Effector CD4-positive, alpha-beta T cell (primary cell): ENCODE results near the gene TNFRSF25.
"Not testable (repeated sequence)": the region's sequence is repeated elsewhere in the genome, so short reads cannot be mapped to it uniquely, and the experiment has no call there.

Experiments
- DNase-seq: peaks from one replicate; pipeline ENCODE4 v3.0.0-alpha.2; 2020

The TNFRSF25 gene

DNA sequence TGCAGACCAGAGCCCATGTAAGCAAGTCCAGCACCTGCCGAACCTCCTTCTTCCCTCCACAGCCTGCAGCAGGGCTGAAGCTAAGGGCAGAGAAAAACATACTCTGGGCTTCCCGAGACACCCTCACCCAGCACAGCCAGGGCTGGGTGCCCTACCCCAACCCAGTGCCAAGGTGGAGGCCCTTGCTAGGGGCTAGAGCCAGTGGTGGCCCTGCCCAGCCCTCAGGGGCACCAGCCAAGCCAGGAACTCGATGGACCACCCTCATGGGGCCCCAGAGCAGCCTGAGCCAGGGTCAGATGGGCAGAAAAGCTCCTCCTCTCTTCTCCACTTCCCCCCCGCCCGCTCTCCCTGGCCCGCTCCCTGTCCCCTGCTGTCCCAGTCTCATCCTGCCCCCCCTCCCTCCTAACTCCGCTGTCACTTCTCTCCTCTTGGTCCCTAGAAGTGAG, 15.9 kb downstream of the TNFRSF25 start:
- no peak for DNase-seq

DNA sequence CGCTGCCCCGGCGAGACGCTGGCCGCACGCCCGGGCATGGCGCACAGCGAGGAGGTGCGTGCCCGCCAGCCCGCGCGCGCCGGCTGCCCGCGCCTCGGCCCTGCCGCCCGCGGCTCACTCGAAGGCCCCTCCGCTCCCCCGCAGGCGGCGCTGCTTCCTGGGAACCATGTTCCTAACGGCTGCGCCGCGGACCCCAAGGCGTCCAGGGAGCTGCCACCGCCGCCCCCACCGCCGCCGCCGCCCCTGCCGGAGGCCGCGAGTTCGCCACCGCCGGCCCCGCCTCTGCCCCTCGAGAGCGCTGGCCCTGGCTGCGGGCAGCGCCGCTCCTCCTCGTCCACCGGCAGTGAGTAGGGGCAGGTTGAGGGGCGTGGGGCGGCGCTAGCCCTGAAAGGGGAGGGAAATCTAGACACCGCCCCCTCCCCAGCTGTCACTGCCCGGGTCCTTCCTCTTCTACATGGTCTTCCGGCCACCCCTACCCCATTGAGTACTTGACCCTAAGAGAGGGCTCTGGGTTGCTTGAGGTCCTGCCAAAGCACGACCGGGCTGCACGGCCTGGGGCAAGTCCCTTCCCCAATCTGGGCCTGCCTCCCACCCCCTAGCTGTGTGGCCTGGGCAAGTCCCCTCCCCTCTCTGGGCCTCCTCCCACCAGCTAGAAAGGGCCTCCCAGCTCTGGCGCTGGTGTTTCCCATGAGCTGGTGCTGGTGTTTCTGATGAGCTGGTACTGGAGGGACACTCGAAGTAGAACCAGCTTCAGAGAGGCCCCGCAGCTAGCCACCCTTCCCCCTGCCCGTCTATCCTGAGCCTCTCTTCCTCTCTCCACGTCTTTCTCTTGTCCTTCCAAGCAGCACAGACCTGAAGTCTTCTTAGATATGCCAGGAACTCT, 17.0 kb downstream of the TNFRSF25 start:
- no peak for DNase-seq

DNA sequence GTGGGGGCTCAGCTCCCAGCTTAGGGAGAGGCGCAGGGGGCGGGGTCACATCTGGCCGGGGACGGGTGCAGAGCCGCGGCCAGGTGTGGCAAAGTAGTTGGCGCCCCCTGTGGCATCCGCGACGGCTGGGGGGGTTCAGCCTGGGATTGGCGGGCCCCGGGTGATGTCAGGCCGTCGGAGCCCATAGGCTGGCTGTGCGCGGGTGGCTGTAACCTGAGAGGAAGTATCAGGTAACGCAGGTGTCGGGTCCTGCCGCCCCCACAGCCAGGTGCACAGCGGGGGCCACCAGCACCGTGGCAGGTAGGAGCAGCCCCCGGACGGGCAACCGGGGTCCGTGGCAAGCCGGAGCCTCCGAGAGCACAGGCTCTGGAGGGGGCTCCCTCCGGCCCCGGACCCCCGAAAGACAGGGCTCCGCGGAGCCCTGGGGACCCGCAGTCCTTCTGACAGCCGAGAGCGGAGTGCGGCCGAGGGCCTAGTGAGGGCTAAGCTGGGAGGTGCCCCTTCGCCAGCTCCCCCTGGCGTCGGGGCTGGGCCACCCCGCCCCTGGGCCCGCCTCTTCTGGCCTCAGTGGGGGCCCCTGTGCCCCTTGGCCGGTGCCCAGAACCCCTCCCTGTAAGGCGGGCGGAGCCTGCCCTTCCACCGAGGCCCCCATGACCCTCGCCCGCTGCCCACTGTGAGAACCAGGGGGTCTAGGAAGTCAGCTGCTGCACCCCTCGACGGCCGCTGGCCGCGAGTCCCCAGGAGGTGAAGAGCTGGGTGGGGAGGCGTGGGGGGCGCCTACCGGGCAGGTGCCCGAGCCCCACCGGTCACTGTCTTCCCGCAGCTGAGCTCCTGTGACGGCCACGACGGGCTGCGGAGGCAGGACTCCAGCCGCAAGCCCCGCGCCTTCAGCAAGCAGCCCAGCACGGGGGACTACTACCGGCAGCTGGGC, 17.9 kb downstream of the TNFRSF25 start:
- DNase-seq = peak; percentile 54

DNA sequence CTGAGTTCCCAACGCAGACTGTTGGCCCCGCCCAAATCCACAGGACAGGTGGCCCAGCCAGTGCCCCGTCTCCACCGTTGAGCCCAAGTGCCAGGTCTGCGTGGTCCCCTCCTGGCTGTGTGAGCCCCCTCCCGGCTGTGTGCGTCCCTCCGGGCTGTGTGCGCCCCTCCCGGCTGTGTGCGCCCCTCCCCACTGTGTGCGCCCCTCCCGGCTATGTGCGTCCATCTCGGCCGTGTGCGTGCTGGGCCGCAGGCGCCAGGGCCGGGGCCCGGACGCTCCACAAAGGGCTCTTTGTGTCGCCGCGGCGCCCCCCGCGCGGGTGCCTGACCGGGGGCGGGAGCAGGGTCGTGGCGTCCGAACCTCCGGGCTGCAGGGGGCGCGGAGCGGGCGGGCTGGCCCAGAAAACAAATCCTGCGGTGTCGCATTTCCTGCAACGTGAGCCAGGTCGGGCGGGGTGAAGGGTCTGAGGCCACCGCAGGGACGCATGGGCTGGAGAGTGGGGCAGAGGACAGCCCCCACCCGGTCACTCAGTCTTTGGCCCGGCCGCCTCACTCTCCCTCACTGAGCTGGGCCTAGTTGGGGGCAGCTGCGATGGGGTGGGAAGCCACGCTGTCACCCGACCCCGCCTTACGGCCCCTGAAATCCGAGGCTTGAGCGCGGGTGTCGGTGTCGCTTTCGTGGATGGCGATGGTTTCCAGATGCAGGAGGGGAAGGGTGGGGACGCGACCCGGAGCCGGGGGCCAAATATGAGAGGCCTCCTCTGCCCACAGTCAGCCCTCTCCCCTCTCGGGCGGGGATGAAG, 18.8 kb downstream of the TNFRSF25 start:
- no peak for DNase-seq

DNA sequence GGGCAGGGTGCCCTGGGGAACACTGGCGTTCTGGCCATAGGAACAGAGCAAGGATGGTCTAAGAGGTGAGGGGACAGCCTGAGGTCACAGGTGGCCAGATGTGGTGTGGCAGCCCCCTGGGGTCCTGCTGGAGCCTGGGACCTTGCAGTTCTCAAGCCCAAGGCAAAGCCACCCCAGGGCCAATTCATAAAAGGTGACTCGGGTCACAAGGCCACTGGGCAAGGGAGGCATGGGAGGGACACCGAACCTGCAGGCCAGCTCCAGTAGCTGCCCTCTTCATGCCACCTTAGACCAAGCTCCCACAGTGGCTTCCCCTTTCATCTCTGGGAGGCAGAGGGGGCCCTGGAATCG, 19.3 kb downstream of the TNFRSF25 start:
- DNase-seq = no peak

DNA sequence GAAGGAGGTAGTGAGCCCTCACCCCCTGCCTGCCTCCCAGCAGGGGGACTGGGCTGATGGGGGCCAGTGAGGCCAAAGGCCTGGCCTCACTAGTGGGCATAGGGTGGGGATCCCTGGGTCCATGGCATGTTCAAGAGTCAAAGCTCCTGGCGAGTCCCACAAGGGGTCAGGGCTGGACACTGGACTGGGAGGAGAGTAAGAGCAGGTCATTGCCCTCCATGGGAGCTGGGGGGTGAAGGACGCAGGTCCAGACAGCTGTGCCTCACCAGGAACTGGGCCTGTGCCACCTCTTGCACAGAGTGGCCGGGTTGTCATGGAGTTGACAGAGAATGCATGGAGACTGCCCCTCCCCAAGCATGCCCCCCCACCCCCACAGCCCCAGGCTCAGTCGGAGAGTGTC, 20.0 kb downstream of the TNFRSF25 start:
- DNase-seq = not testable (repeated sequence)

DNA sequence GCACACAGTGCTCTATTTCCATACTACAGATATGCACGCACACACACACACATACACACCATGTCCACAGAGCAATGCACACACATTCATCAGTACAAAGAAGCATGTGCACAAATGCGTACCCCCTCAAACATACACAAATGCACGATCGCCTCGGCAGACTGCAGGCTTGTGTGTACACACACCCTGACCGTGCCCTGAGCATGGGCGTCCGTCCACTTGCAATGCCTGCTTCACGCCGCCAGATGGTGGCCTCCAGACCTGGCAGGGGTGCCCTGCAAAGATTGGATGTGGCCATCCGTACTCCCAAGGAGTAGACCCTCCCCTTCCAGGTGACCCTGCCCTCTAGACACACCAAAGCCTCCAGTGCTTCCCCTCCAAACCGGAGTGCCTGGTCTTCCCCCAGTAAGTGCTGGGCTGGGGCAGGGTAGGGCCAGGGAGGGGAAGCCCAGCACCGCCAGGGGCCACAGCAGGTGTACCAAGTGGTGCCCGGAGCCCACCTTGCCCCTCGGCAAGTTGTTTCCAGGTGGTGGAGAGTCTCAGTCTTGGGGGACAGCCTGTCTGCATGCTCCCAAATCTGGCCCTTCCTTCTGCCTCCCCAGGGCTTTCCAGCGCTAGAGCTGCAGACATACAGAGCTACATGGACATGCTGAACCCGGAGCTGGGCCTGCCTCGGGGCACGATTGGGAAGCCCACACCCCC, 20.8 kb downstream of the TNFRSF25 start:
- no peak for DNase-seq

DNA sequence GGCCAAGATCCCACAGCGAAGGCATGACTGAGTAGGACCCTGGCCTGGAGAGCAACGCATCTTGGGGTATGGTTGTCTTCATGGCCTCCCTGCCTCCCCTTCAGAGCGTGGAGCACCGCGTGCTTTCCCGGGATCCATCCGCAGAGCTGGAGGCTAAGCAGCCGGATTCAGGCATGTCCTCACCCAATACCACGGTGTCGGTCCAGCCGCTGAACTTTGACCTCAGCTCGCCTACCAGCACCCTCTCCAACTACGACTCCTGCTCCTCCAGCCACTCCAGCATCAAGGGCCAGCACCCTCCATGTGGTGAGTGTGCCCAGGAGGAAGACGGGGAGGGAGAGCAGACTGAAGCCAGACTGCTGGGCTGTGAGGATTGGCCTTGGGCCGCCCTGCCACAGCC, 21.6 kb downstream of the TNFRSF25 start:
- no peak for DNase-seq

DNA sequence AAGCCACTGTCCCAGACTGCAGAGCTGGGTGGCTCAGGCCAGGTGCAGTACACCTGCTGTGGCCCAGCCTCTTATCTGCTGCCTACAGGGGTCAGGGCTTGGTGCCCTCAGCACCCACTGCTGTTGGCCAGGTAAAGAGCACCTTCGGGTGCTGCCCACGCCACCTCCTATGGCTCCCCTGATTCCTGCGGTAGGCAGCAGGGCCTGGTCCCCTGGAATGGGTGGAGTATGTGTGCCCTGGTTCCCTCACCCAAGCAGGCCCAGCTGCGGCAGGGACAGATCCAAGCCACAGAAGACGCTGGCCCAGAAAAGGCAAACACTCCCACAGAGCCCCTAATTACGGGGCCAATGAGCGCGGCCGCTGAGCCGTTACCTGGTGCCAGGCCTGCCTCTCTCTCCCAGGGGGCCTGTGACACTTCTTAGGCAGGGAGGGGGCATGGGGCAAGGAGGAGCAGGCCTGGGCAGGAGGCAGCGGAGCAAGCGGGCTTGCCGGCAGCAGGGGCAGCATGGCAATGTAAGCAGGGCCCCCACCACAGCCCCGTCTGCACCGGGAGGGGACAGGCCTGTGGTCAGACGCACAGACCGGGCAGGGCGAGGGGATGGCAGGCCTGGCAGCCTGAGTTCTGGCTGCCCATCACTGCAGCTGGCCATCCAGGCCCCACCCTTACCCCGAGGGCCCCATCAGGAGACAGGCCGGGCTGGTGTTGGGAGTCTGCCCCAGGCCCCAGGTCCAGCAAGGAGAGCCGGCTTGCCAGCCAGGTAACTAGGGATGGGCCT, 22.4 kb downstream of the TNFRSF25 start:
- DNase-seq = no peak

DNA sequence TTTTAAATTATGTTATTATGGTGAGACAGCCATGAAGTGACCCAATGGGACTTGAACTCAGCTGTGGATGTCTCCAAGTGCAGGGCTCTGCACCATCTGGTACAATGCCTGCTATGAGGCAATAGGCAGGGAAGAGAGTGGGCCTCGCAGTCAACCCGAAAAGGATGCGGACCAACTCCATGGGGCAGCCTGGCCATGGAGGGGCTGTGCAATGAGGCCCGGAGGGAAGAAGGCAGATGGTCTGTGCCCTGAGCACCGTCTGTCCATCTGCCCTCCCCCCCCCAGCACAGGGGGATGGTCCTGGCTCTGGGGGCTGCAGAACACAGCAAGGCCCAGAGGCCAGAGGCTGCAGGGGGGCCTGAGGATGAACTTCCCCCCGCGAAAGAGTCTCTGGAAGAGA, 24.4 kb downstream of the TNFRSF25 start:
- no peak for DNase-seq

DNA sequence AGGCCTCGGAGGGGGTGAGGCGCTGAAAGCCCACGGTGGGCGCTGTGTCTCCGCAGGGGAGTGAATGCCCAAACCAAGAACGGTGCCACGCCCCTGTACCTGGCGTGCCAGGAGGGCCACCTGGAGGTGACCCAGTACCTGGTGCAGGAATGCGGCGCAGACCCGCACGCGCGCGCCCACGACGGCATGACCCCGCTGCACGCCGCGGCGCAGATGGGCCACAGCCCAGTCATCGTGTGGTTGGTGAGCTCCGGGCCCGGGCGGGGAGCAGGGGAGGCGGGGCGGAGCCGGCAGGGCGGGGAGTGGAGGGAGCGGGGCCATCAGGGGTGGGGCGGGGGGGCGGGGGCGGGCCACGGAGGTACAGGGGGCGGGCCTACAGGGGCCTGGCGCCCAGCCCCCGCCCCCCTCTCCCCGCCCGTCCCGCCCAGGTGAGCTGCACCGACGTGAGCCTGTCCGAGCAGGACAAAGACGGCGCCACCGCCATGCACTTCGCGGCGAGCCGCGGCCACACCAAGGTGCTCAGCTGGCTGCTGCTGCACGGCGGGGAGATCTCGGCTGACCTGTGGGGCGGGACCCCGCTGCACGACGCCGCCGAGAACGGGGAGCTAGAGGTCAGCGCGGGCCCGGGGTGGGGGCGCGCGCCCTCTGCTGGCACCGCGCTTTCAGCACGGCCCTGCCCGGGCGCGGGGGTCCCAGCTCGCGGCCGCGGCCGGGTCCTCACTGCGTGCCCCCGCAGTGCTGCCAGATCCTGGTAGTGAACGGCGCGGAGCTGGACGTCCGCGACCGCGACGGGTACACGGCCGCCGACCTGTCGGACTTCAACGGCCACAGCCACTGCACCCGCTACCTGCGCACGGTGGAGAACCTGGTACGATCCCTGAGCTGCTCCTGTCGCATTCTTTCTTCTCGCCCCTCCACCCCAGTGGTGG, 25.5 kb downstream of the TNFRSF25 start:
- peak; percentile 59 for DNase-seq

DNA sequence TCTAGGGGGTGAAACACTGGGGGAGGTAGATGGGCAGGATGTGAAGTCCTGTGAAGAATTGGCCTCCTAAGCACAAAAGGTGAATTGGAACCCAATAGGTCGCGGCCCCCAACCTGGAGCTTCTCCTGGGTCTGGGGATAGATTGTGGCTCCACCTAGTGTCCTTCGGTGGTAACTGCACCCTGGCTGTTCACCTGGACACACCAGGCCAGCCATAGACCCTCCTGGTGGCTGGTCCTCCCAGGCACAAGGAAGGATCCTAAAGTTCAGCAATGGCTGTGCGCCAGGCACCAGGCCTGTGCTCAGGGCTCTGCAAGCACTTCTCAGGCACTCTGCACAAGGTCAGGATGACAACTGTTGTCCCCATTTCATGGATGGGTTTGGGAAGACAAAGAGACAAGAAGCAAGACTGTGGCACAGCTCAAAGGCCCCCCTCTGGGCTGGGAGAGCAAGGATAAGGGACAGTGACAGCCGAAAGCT, 27.9 kb downstream of the TNFRSF25 start:
- peak; percentile 64 for DNase-seq

DNA sequence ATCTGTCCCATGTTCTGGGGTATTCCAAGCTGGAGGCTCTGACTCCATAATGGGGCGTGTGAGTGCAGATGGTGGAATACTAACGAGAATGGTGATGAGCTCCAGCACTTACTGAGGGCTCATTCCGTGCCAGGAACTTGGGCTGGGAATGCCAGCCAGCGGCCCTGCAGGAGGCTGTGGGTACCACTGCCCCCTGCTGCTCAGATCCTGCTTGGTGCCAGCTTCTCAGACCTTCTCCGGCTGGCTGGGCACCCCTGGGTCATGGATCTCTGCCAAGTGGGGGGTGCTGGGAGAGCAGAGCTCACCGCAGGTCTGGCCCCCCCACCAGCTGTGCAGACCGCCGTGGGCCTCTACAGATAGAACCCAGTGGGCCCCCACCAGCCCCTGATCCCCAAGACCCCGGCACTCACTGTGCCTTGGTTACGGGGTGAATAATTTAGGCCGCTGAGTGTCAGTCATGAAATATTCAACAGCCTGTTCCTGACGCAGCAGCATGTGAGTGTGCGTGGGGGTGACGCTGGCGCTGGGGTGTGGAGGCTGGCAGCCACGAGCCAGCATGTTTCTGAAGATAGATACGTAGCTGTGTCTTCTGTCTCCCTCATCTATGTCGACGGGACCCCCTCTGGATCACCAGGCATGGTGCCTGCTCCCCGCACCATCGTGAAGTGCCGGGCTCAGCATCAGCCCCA, 28.8 kb downstream of the TNFRSF25 start:
- DNase-seq = not testable (repeated sequence)

DNA sequence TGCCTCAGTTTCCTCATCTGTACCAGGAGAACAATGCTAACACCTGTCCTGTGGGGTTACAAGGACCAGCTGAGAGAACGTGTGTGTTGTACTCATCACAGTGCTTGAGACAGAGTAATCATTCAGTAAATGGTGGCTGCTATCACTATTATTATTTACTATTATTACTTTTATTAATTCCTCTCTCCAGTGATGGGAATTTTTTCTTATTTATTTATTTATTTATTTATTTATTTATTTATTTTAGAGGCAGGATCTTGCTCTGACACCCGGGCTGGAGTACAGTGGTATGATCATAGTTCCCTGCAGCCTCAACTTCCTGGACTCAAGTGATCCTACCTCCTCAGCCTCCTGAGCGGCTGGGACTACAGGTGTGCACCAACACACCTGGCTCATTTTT, 29.7 kb downstream of the TNFRSF25 start:
- not testable (repeated sequence) for DNase-seq

DNA sequence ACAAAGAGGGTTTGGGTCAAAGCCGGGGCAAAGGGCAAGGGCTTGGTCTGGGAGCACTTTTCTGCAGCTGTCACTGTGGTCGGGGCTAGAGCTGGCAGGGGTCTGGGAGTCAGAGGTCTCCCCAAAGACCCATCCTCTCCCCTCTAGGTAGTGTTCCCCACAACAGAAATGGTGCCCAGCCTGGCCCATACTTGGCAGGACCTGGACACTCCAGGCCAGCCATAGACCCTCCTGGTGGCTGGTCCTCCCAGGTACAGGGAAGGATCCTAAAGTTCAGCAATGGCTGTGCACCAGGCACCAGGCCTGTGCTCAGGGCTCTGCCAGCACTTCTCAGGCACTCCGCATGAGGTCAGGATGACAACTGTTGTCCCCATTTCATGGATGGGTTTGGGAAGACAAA, 30.4 kb downstream of the TNFRSF25 start:
- DNase-seq = no peak

DNA sequence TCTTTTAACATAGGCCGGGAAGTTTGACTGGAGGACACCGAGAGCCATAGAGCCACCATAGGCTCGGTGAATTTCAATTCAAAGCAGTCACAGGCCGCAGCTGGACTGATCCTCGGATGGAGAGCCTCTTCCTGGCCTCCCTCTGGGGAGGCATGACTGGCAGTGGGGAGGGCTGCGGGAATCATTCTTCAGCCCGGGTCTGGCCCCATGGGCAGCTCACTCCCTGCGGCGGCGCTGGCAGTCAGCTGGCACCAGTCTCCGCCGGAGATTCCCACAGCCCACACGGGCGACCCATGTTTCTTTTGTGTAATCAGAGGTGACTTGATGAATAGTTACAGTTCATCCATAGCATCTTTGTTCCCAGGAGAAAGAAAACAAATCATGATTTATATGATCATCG, 30.8 kb downstream of the TNFRSF25 start:
- DNase-seq = no peak

DNA sequence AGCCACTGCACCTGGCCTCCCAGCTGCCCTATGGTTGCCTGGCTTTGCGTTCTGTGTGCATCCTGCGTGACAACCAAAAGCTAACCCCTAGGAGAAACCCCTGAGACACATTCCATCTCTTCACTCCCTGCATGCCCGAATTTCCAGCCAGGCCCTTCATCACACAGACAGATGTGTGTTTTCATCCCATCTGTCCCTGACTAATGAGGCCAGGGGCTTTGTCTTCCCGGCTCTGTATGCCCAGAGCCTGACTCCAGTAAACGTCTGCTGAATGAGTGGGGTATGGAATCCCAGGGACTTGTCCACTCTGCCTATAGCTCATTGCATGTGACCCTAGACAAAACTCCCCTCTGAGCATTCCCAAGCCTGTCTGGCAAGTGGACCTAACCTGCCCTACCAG, 31.8 kb downstream of the TNFRSF25 start:
- DNase-seq = no peak

DNA sequence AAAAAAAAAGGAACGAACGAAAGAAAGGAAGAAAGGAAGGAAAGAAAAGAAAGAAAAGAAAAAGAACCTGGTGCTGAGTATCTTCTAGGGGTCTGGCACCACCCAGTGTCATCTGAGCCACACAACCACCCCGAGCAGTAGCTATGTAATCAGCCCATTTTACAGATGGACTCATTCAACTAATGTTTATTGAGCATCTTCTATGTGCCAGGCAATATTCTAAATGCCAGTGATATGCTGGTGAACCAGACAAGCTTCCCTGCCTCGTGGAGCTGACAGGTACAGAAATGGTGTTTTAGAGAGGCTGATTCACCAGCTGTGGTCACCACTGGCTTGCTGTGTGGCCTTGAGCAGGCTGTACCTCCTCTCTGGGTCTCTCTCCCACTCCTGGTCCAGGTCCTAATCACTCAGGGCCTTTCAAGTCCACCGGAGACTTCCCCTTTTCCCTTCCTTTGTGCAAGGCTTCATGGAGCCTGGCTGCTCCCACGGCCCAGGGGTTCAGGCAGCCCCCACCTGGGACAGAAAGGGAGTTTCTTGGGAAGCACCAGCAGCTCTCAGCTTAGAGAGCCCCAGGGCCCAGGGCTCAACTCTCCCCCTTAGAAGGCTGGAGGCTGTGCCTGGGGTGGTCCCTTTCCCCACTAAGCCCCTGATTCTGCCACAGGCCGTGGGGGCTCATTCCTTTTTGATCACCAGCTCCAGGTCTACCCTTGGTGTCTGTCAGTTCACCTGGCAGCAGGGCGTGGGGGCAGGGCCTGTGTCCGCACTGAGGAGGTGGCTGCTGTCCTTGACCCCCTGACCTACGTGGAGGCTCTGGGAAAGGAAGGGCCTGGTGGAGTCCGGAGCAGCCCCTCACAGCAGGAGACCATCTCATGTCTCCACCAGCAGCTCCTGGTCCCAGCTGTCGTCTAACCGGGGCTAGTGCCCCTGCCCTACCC, 34.1 kb downstream of the TNFRSF25 start:
- not testable (repeated sequence) for DNase-seq
